NCI-H2107 (cell line): ENCODE data around the gene HSF2BP.
"Not testable (repeated sequence)": the region's sequence is repeated elsewhere in the genome, so short reads cannot be mapped to it uniquely, and the experiment has no call there.

Experiments used
- DNase-seq: peaks from one replicate; lab custom pipeline; 2025; lab: John Stamatoyannopoulos, UW

Gene HSF2BP

DNA sequence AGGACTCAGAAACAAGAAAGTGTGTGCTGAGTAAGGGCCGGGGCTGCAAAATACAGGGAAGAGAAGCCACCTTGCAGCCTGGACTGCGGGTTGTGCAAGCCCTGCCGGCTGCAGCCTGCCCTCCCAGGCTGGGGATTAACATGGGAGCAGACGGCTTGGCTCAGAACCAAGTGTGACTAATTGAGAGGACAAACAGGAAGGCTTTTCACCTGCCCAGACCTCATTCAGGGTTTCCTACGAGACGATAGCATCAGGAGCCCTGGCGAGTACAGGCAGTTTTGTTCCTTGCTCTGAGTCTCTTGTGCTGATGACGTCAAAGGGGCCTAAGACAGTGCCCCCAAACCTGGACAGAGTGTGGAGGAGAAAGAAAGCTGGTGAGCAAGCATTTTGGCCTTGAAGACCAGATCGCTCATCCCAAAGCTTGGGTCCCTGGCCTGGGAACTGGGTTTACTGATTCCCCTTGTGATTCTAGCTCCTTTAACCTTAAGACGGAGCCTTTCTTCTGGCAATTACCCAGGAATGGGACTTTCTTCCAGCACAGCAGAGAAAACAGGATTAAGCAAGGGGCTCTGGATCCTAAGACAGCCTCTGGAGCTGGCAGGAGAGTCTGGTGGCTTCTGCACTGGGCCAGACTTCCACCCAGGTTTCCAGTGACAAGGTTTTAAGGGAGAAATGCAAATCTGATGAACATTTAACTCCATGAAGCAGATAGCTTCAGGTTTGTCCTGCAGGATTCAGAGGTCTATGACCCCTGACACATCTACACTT lies 142.2 kb downstream of the HSF2BP start:
- not testable (repeated sequence) for DNase-seq

- not testable (repeated sequence) for DNase-seq
These were observed 142.9 kb downstream of the HSF2BP start for GRCh38 chr21:43516295-43516847.

GRCh38 chr21:43514834-43515233 lies 144.5 kb downstream of the HSF2BP start:
- not testable (repeated sequence) for DNase-seq

GRCh38 chr21:43513023-43513422 lies 146.3 kb downstream of the HSF2BP start:
- DNase-seq = not testable (repeated sequence)

DNA sequence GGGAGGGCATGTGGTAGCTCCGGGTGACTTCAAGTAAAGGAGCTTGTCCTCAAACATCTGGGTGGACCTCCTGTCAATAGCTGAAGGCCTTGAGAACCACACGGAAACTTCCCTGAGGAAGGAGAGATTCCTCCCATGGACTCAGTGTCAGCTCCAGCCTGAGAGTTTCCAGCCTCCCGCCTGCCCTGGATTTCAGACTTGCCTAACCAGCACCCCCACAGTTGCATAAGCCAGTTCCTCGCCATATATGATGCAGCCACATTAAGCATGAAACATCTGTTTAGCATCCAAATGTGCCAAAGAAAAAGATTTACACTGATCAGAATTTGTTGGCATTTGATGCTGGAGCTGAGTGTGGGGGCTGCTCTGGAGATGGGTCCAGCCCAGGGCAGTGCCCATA lies 148.1 kb downstream of the HSF2BP start:
- DNase-seq = not testable (repeated sequence)

- not testable (repeated sequence) for DNase-seq
These were observed 148.6 kb downstream of the HSF2BP start for GRCh38 chr21:43510669-43511068.

DNA sequence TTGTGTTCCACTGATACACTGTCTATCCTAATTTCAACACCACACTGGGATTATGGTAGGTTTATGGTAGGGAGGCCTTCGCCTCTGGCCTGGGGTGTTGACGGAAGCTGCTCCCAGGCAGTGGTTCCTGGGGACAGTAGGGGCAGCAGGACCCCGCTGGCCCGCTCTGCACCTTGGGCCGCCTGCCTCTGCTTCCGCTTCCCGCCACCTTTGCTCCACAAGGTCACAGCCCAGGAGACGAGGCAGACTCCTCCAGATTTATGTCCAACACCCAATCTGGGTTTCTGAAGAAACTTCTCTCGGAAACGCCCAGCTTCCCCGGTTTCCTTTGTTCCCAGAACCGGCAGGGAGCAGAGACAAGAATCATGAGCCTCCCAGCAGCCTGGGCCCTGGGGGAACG lies 155.4 kb downstream of the HSF2BP start:
- DNase-seq = not testable (repeated sequence)

- DNase-seq = not testable (repeated sequence)
These were observed 156.1 kb downstream of the HSF2BP start for GRCh38 chr21:43503075-43503750.

GRCh38 chr21:43502407-43503071 lies 156.7 kb downstream of the HSF2BP start:
- DNase-seq = not testable (repeated sequence)

DNA sequence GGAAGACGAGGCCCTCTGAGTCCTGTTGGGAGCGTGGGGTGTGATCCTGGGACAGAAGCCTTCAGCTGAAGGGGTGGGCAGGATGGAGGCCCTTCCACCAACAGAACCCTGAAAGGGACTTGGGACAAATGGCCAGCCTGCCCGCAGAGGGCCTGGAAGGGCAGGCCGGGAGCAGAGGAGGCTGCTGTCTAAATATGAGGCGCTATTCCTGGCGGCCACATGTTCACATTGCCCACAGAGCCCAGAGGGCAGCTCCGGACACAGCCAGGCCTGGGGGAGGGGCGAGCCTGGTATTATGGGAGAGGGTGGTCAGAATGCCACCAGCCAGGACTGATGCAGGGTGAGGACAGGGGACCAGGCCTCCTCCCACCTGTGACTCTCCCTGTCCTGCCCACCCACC lies 160.4 kb downstream of the HSF2BP start:
- DNase-seq = not testable (repeated sequence)

- not testable (repeated sequence) for DNase-seq
These were observed 161.2 kb downstream of the HSF2BP start for GRCh38 chr21:43498065-43498464.

DNA sequence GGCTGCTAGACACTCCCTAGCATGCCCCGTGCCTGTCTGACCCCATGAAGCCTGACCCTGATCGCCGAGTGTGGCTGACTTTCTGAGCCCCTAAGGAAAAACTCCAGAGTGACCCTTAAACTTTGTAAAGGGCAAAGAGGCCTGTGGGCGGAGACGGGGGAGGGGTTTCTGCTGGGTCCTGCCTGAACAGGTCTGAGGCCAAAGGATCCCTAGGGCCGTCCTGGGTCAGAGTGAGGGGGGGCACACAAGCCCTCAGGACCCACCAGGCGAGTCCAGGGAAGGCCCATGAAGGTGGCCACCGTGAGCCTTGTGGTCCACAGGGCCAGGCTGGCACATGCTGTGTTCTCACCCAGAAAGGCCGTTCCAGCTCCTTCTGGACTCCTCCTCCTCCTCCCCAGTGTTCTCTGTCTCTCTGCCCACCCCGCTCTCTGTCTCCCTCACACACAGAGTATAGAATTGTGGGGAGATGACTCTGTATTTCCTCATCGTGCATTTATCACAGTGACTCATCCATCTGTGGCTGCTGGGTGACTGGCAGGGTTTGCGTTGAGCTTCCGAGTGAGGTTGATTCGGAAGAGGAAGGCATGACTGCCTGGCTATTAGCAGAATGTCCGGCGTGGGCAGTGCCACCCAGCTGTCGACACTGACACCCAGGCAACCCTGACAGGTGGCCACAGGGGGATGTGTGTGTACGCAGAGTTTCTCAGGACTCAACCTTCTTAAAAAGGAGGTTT lies 164.8 kb downstream of the HSF2BP start:
- DNase-seq = not testable (repeated sequence)

- DNase-seq = not testable (repeated sequence)
These were observed 165.8 kb downstream of the HSF2BP start for GRCh38 chr21:43493471-43493870.

DNA sequence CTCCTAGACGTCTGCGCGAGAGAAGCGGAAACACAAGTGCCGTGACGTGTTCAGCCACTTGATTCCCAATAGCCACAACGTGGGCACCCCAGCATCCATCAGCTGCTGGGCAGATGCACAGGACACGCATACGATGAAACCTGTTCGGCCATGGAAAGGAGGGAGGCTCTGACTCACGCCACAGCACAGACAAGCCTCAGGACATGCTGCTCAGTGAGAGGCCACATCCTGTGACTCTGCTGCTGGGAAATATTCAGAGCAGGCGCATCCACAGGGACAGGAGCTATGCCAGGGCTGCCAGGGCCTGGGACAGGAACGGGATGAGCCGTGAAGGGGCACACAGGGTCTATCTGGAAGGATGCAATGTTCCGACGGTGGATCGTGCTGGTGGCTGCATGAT lies 171.1 kb downstream of the HSF2BP start:
- DNase-seq = not testable (repeated sequence)

DNA sequence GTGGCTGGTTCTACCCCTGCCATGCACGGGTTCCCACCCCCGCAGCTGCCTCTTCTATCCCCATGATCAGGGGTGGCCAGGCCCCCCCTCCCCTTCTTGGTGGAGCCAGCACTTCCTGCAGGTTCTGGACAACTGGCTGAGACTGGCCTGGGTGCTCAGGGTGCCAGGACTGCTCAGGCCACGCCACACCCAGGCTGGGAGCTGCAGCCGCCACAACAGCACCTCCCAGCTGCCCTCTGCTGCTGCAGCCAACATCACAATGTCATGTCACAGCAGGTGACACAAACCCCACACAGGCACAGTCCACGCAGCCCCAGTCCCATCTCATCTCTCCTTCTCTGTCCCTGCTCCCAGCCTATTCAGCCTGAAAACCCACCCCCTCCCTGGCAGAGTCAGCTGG lies 173.2 kb downstream of the HSF2BP start:
- DNase-seq = not testable (repeated sequence)

DNA sequence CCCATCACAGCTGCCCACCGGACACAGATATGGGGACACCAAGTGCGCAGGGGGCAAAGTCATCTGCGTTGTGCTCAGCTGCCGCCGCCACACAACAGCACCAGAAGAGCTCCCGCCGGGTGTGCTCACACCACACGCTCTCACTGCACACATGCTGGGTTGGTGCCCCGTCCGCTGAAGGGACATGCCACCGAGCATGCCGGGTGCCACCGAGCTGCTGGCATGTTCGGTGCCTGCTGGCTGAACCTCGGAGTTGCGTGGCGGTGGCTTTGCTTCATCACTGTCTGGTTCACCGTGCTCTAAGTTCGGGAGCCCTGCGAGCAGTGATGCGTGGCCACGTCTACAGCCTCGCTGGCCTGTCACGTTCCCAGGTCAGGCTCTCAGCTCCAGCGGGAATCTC lies 174.3 kb downstream of the HSF2BP start:
- DNase-seq = not testable (repeated sequence)

DNA sequence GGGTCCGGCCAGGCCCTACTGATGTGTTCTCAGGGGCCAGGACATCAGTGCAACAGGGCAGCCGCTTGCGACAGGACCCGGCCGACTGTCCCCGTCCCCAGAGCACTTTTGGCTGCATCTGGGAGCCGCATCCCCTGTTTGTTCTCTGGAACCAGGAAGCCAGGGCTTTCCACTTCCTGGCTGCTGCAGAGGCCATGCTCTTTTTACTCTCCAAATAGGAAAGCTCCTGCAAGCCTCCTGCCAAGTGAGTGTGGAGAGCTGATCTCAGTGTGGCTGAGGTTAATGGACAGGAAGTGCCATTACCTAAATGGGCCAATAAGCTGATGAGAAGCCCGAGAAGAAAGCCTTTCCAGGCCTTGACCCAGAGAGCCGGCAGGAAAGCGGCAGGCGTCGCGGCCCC lies 180.1 kb downstream of the HSF2BP start:
- DNase-seq = not testable (repeated sequence)
